ENCODE data around the gene SCYGR5. TPM values are rescaled to one million over a fixed set of nuclear protein-coding genes. Genes with fewer than 3 reads are reported as not detected.
"Not testable (repeated sequence)": the region's sequence is repeated elsewhere in the genome, so short reads cannot be mapped to it uniquely, and the experiment has no call there.

Gene SCYGR5
- total RNA-seq, 1 donor from 2014 or later, result not detected

DNA sequence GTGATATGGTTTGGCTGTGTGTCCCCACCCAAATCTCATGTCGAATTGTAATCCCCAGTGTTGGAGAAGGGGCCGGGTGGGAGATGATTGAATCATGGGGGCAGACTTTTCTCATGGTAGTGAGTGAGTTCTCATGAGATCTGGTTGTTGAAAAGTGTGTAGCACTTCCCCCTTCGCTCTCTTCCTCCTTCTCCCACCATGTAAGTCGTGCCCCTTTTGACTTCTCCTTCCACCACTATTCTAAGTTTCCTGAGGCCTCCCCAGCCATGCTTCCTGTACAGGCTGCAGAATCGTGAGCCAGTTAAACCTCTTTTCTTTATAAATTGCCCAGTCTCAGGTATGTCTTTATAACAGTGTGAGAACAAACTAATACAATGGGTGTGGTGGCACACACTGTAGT lies 7.0 kb downstream of the SCYGR5 start:
- not testable (repeated sequence) for DNase-seq (ENCODE audit: low read depth in 2 of 2)

DNA sequence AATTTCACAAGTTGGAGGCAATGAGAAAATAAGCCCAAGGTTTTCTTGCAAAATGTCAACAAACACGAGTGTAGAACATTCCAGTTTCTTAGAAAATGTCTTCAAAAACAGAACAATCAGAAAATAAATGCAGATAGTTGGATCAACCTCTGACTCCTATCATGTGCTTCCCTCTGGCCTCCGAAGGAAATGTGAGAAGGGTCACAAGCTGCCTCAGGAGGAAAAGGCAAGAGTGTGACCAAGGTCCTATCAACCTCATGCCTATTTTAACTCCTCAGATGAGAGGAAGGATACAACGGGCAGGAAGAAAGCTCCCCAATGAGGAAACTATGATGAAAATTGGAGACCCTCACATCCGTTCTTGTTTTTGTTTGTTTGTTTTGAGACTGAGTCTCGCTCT lies 7.9 kb downstream of the SCYGR5 start:
- DNase-seq (ENCODE audit: low read depth in 2 of 2), result no peak

DNA sequence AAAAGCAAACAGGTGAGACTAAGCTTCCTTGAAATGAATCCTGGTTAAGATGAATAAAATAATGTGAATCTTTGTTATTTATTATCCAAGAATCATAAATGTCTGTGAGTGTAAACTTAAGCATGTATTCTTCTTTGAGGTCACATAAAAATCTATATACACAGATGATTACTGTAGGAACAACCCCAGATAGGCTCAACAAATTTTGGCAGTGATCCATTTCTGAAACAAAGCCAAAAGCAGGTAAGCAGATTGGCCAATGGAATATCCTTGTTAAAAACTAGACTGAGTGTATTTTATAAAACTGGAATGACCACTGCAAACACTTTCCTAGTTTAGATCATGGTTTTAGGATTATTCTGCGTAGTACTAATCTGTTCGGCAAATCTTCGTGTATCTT lies 11.3 kb downstream of the SCYGR5 start:
- DNase-seq (ENCODE audit: low read depth in 2 of 2), result no peak

DNA sequence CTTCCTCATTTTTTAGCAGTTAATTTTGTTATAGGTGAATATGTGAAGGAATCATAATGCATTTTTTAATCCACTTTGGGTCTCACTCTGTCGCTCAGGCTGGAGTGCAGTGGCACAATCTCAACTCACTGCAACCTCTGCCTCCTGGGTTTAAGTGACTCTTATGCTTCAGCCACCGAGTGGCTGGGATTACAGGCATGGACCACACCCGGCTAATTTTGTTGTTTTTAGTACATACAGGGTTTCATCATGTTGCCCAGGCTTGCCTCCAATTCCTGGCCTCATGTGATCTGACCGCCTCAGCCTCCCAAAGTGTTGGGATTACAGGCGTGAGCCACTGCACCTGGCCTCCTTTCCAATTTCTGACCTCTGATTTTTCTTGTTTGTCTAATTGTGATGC lies 17.7 kb downstream of the SCYGR5 start:
- DNase-seq (ENCODE audit: low read depth in 2 of 2), result no peak

DNA sequence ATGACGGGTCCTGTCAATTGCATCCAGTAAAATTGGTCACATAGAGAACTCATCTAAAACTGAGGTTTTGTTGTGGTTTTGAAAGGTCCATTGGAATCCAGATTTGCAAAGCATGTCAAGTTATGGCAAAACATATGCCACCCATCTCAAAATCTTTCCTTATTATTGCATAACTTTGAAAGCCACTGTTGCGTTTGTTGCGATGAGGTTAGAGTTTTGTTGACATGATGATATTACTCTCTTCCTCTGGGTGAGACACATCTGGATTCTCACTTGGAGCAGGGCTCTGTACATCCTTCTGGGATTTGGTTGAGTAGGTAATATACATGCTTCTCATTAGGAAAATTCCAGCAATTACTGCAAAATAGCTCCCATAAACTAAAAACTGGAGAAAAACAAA lies 20.6 kb downstream of the SCYGR5 start:
- no peak for DNase-seq (ENCODE audit: low read depth in 2 of 2)

DNA sequence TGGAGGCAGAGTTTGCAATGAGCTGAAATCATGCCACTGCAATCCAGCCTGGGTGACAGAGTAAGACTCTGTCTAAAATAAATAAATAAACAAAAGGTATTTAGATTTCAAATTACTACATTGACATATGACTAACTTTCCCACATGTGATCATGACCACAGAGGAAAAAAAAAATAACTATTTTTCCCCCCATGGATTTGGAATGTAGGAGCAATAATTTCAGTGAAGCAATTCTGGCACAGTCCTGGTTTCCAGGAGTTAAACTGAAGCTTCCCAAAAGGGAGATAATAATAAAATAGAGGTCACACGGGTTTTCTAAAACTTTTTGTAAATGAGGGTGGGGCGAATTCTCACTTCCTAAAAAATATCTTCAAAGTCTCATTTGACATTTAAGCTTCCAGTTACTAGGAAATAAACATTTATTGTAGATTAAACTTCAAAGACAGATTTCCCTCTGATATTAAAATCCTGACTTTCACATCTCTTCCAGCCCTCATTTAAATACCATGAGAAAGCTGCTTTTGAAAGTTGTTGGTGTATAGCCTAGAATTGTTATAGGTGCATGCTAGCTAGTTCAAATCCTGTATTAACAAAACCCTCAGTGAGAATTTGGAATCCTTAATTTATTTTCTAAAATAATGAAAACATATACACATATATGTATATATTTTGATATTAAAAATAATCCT lies 30.5 kb downstream of the SCYGR5 start:
- DNase-seq (ENCODE audit: low read depth in 2 of 2), result no peak

DNA sequence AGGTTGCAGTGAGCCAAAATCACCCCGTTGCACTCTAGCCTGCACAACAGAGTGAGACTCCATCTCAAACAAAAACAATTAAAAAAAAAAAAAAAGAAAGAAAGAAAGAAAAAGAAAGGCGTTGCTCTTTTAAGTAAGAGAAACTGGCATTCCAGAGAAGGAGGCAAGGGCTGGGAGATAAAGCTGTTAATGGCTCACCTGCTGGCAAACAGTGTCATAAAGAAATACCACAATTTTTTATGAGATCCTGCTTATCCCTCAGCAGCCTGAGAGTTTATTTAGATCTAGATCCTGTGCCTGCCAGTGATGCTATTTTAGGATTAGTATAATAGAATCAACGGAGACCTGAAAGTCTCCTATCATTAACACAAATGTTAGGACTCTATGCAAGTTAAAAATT lies 35.0 kb downstream of the SCYGR5 start:
- no peak for DNase-seq (ENCODE audit: low read depth in 2 of 2)

DNA sequence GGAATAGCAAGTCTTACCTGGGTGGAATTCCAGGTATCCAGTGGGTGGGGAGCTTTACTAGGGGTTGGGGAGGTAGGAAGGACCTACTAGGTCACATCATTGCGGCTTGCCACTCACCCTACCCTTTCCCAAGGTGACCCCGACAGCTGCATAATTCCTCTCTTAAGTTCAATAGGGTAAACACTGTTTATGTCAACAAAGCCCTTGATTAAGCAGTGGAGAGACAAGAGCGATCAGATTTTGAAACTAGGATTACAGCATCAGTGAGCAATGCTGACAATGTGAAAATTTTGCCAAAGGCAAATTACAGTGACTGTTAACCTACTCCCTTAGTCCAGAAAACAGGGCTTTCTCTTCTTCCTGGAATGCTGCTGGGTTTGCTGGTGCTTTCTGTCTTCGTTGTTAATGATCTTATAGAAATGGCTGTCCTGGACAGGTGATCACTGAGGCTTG lies 36.7 kb downstream of the SCYGR5 start:
- no peak for DNase-seq (ENCODE audit: low read depth in 2 of 2)

DNA sequence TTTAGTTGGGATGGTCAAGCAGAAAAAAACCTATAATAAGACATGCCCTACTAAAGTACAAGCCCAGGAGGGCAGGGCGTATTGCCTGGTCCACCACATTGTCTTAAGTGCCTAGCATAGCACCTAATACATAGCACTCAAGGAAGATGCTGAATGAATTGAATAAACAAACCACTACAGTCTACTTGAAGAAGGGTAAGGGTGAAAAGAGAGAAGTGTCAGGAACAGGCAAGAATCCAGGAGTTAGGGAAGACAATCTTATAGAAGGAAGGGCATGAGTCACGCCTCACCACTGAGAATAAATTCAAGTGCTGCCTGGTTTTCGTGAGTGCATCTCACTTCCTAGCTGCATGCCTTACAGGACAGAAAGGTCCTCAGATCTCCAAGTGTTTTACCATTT lies 37.4 kb downstream of the SCYGR5 start:
- DNase-seq (ENCODE audit: low read depth in 2 of 2), result no peak

DNA sequence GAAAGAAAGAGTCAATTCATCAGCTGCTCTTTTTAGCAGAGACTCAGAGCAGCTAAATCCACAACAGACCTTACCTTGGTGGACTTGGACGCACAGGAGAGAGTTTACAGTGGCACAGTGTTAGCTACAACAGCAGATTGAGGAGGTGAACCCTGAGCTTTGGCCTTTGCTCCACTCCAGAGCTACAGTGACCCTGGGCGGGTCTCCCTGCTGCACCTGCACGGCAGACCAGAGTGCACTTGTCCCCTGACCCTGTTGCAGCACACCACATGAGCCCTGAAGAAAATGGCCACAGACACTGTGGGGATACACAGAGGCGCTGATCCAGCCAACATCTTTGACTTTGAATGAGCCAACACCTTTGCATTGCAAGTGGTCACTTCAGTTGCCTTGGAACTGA lies 40.3 kb downstream of the SCYGR5 start:
- no peak for DNase-seq (ENCODE audit: low read depth in 2 of 2)

DNA sequence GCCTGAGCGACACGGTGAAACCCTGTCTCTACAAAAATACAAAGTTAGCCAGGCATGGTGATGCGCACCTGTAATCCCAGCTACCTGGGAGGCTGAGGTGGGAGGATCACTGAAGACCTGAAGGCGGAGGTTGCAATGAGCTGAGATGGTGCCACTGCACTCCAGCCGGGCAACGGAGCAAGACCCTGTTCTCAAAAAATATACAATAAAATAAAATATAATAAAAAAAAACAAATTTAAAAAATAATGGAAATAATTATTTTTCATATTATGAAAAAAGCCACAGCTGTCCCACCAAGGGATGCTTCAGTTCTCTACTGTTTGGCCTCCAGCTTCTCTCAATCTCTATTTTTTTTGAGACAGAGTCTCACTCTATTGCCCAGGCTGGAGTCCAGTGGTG lies 40.8 kb downstream of the SCYGR5 start:
- DNase-seq (ENCODE audit: low read depth in 2 of 2), result no peak

DNA sequence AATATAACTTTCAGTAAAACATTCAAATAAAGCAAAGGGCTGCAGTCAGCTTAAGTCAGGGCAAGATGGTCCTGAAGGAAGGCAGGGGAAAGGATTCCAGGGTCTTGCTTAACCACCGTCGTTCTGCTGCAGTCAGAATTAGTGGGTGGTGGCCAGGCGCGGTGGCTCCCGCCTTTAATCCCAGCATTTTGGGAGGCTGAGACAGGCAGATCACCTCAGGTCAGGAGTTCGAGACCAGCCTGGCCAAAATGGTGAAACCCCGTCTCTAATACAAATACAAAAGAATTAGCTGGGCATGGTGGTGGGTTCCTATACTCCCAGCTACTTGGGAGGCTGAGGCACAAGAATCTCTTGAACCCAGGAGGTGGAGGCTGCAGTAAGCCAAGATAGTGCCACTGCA lies 44.4 kb downstream of the SCYGR5 start:
- DNase-seq (ENCODE audit: low read depth in 2 of 2), result no peak

DNA sequence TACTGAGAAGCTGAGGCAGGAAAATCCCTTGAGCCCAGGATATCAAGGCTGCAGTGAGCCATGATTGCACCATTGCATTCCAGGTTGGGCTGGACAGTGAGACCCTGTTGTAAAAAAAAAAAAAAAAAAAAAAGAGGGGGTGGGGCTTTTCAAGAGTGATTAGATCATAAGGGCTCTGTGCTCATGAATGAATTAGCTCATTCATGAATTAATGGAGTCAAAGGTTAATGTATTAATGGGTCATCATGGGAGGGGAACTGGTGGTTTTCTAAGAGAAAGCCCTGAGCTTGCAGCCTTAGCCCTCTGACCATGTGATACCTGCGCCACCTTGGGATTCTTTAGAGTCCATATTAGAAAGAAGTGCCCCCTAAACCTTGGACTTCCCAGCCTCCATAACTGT lies 46.7 kb downstream of the SCYGR5 start:
- DNase-seq (ENCODE audit: low read depth in 2 of 2), result no peak

DNA sequence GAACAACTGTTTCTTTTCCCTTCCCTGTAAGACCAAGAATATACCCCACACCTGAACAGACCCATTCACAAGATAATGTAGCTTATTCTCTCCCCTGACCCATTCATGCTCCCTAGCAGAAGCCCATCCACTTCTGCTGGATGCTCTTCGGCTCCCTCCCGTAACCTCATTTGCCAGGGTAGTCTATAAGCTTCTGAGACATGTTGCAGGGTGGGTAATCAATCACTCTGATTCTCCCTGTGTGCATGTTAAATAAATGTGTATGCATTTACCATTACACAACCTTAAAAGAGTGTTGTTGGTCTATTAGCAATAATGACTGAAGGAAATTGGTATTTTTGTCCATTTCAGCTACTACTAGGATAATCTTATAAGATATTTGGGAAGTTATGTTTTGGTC lies 49.9 kb downstream of the SCYGR5 start:
- no peak for DNase-seq (ENCODE audit: low read depth in 2 of 2)

Other genes starting within 250 kb of the SCYGR5 start
- 25.1 and 30.0 TPM in 2 replicates for gene AGFG1, start 194.6 kb upstream of the SCYGR5 start, total RNA-seq
- not detected in 2 replicates for gene SCYGR2, start 67.9 kb upstream of the SCYGR5 start, total RNA-seq
- not detected in 2 replicates for gene SCYGR3, start 52.0 kb upstream of the SCYGR5 start, total RNA-seq
- gene SCYGR4, start 49.3 kb upstream of the SCYGR5 start, total RNA-seq, result not detected in 2 replicates
- gene SLC19A3, start 51.2 kb downstream of the SCYGR5 start, total RNA-seq, result not detected in 2 replicates
- gene SCYGR6, start 58.0 kb downstream of the SCYGR5 start, total RNA-seq, result not detected in 2 replicates
- gene SCYGR7, start 61.5 kb downstream of the SCYGR5 start, total RNA-seq, result not detected in 2 replicates
- gene SCYGR8, start 79.1 kb downstream of the SCYGR5 start, total RNA-seq, result not detected in 2 replicates
- gene CCL20, start 147.0 kb downstream of the SCYGR5 start, total RNA-seq, result 0.60 and 2.8 TPM in 2 replicates
- 0.20 and 0.22 TPM in 2 replicates for gene DAW1, start 204.8 kb downstream of the SCYGR5 start, total RNA-seq